Skeletal muscle satellite cell (primary cell): ENCODE data around the gene CLNK.

Source experiments
- H3K27me3 ChIP-seq: 2 replicates; pipeline ENCODE4 v1.7.0; 2013; ENCODE audit warnings: low read length; ENCODE audit not compliant: control insufficient read depth, insufficient read depth
- H3K36me3 ChIP-seq: 2 replicates; pipeline ENCODE4 v1.7.0; 2013; ENCODE audit warnings: mild to moderate bottlenecking, control low read depth, low read length; ENCODE audit not compliant: insufficient read depth
- H3K4me1 ChIP-seq: 2 replicates; pipeline ENCODE4 v1.7.0; 2013; ENCODE audit warnings: low read length; ENCODE audit not compliant: control insufficient read depth, insufficient read depth
- H3K4me2 ChIP-seq: 2 replicates; pipeline ENCODE4 v1.7.0; 2013; ENCODE audit warnings: mild to moderate bottlenecking, low read length
- H3K4me3 ChIP-seq: 2 replicates; pipeline ENCODE4 v1.7.0; 2013; ENCODE audit warnings: low read length
- H3K9ac ChIP-seq: 2 replicates; pipeline ENCODE4 v1.7.0; 2013; ENCODE audit warnings: mild to moderate bottlenecking, low read depth, low read length, moderate library complexity
- H3K9me3 ChIP-seq: replicated peaks from 2 replicates; pipeline ENCODE4 v1.7.0; 2013; ENCODE audit warnings: mild to moderate bottlenecking, control low read depth, low read length

Gene CLNK

GRCh38 chr4:10698172-10698571, 13.6 kb upstream of the CLNK start:
- Histone ChIP-seq H3K9ac (no peak overlapping the region), H3K4me1 (peaks cover 17% of the 10 kb centered on the region), H3K36me3 (no peaks in the 10 kb centered on the region), H3K27me3 (no peaks in the 10 kb centered on the region), H3K4me3 (no peak overlapping the region), H3K4me2 (no peak overlapping the region), H3K9me3 (no peaks in the 10 kb centered on the region)

- Histone ChIP-seq H3K4me3 (no peak overlapping the region), H3K36me3 (no peaks in the 10 kb centered on the region), H3K9me3 (no peaks in the 10 kb centered on the region), H3K4me2 (no peak overlapping the region), H3K27me3 (no peaks in the 10 kb centered on the region), H3K9ac (no peak overlapping the region), H3K4me1 (peaks cover 7% of the 10 kb centered on the region)
Observed at GRCh38 chr4:10697086-10697485, 12.5 kb upstream of the CLNK start.

- Histone ChIP-seq H3K9ac (no peak overlapping the region), H3K4me3 (no peak overlapping the region), H3K36me3 (no peaks in the 10 kb centered on the region), H3K9me3 (no peaks in the 10 kb centered on the region), H3K27me3 (no peaks in the 10 kb centered on the region), H3K4me2 (no peak overlapping the region), H3K4me1 (no peaks in the 10 kb centered on the region)
Observed at GRCh38 chr4:10696253-10696652, 11.7 kb upstream of the CLNK start.

- Histone ChIP-seq H3K9me3 (no peaks in the 10 kb centered on the region), H3K9ac (no peak overlapping the region)
Observed at GRCh38 chr4:10694828-10695209, 10.3 kb upstream of the CLNK start.

GRCh38 chr4:10694151-10694827, 9.7 kb upstream of the CLNK start:
- no peaks in the 10 kb centered on the region for H3K36me3 ChIP-seq
- H3K27me3 ChIP-seq, result no peaks in the 10 kb centered on the region
- no peak overlapping the region for H3K4me3 ChIP-seq
- no peak overlapping the region for H3K9ac ChIP-seq
- no peak overlapping the region for H3K4me2 ChIP-seq
- no peaks in the 10 kb centered on the region for H3K4me1 ChIP-seq
- no peaks in the 10 kb centered on the region for H3K9me3 ChIP-seq

More at GRCh38 chr4:10694828-10695209, 10.3 kb upstream of the CLNK start:
- no peak overlapping the region for H3K4me3 ChIP-seq
- H3K4me1 ChIP-seq, result no peaks in the 10 kb centered on the region
- no peaks in the 10 kb centered on the region for H3K36me3 ChIP-seq
- H3K27me3 ChIP-seq, result no peaks in the 10 kb centered on the region
- H3K4me2 ChIP-seq, result no peak overlapping the region

- no peaks in the 10 kb centered on the region for H3K27me3 ChIP-seq
- H3K9ac ChIP-seq, result no peak overlapping the region
- H3K4me3 ChIP-seq, result no peak overlapping the region
- H3K9me3 ChIP-seq, result no peaks in the 10 kb centered on the region
- H3K4me2 ChIP-seq, result no peak overlapping the region
- no peaks in the 10 kb centered on the region for H3K4me1 ChIP-seq
- no peaks in the 10 kb centered on the region for H3K36me3 ChIP-seq
Observed at GRCh38 chr4:10691651-10692050, 7.1 kb upstream of the CLNK start.

- Histone ChIP-seq H3K27me3 (no peaks in the 10 kb centered on the region), H3K36me3 (no peaks in the 10 kb centered on the region), H3K4me3 (no peak overlapping the region), H3K4me2 (no peak overlapping the region), H3K9ac (no peak overlapping the region), H3K9me3 (no peaks in the 10 kb centered on the region), H3K4me1 (no peaks in the 10 kb centered on the region)
Observed at GRCh38 chr4:10690185-10690907, 5.8 kb upstream of the CLNK start.

GRCh38 chr4:10688846-10689245, 4.3 kb upstream of the CLNK start:
- Histone ChIP-seq H3K4me1 (no peaks in the 10 kb centered on the region), H3K9me3 (no peaks in the 10 kb centered on the region), H3K27me3 (no peaks in the 10 kb centered on the region)

GRCh38 chr4:10688022-10688421, 3.5 kb upstream of the CLNK start:
- H3K4me1 ChIP-seq, result no peaks in the 10 kb centered on the region
- no peaks in the 10 kb centered on the region for H3K9me3 ChIP-seq
- H3K27me3 ChIP-seq, result no peaks in the 10 kb centered on the region
- no peak overlapping the region for H3K4me3 ChIP-seq
- H3K36me3 ChIP-seq, result no peaks in the 10 kb centered on the region
- no peak overlapping the region for H3K4me2 ChIP-seq
- H3K9ac ChIP-seq, result no peak overlapping the region

More at GRCh38 chr4:10688846-10689245, 4.3 kb upstream of the CLNK start:
- Histone ChIP-seq H3K9ac (no peak overlapping the region), H3K4me3 (no peak overlapping the region), H3K4me2 (no peak overlapping the region), H3K36me3 (no peaks in the 10 kb centered on the region)

GRCh38 chr4:10687526-10687925, 3.0 kb upstream of the CLNK start:
- H3K9ac ChIP-seq, result no peak overlapping the region
- no peaks in the 10 kb centered on the region for H3K27me3 ChIP-seq
- H3K4me3 ChIP-seq, result no peak overlapping the region
- H3K4me2 ChIP-seq, result no peak overlapping the region
- H3K4me1 ChIP-seq, result no peaks in the 10 kb centered on the region
- no peaks in the 10 kb centered on the region for H3K9me3 ChIP-seq
- no peaks in the 10 kb centered on the region for H3K36me3 ChIP-seq

- no peaks in the 10 kb centered on the region for H3K4me1 ChIP-seq
- no peak overlapping the region for H3K4me3 ChIP-seq
- no peaks in the 10 kb centered on the region for H3K9me3 ChIP-seq
- no peaks in the 10 kb centered on the region for H3K27me3 ChIP-seq
- no peak overlapping the region for H3K4me2 ChIP-seq
- no peak overlapping the region for H3K9ac ChIP-seq
- no peaks in the 10 kb centered on the region for H3K36me3 ChIP-seq
Observed at GRCh38 chr4:10682397-10682796, 2.2 kb downstream of the CLNK start.
